ENCODE results near the gene PARVG. TPM values are rescaled to one million over a fixed set of nuclear protein-coding genes. Genes with fewer than 3 reads are reported as not detected.

The PARVG gene
- total and polyA plus RNA-seq, 10 of the 15 experiments (the other 5 are each of a cell fraction or from before 2014, with no cell fraction given): 6.3 to 123 (median 71.9) TPM

GRCh38 chr22:44200855-44201550 lies 20.3 kb downstream of the PARVG start:
- RAD21 ChIA-PET (ENCODE audit: unreplicated experiment): no interaction called here
- H3K9me3 ChIP-seq (replicated peaks; ENCODE audit: control insufficient read depth, insufficient read depth, low read length): no peaks in the 10 kb centered on the region
- no peaks in the 10 kb centered on the region for H4K20me1 ChIP-seq (ENCODE audit: control insufficient read depth, insufficient read depth)
- TF ChIP-seq SIN3A (IDR thresholded peaks at IDR 0.05; ENCODE audit: low read depth, low read length) (no peak), CREB1 (IDR thresholded peaks at IDR 0.05; ENCODE audit: low read depth) (no peak), HSF1 (IDR thresholded peaks at IDR 0.05; ENCODE audit: low read depth, low read length) (no peak), BRCA1 (IDR thresholded peaks at IDR 0.05; ENCODE audit: low read depth, low read length) (no peak), JUNB (IDR thresholded peaks at IDR 0.05) (no peak), MLLT1 (IDR thresholded peaks at IDR 0.05) (no peak), GATAD2B (conservative IDR thresholded peaks at IDR 0.05; ENCODE audit: low read depth) (no peak), CEBPB (IDR thresholded peaks at IDR 0.05; ENCODE audit: borderline replicate concordance in 1 of 2, low read depth in 2 of 2, low read length in 2 of 2) (no peak), CUX1 (IDR thresholded peaks at IDR 0.05; ENCODE audit: insufficient replicate concordance, low read depth, low read length) (no peak), PBX3 (IDR thresholded peaks at IDR 0.05; ENCODE audit: insufficient replicate concordance, low read depth, low read length) (no peak)

More at GRCh38 chr22:44200855-44201550, 20.3 kb downstream of the PARVG start:
- FAIRE-seq (no peak), DNase-seq (ENCODE audit: low read depth, low spot score) (no peak), ATAC-seq (no peak)
- no peaks in the 10 kb centered on the region for H3K27me3 ChIP-seq (replicated peaks in 1 of 2; ENCODE audit: control insufficient read depth in 2 of 2, insufficient read depth in 2 of 2, low read length in 1 of 2)
- H3K27ac ChIP-seq (ENCODE audit: control insufficient read depth, insufficient read depth): no peak overlapping the region
- CTCF ChIA-PET: no interaction called here
- WGBS (ENCODE audit: insufficient coverage, insufficient replicate concordance, low lambda C conversion rate, missing lambda C conversion rate): 74% methylated on average over 17 of the region's 17 CpGs
- SMC1A ChIA-PET (ENCODE audit: uncharacterized antibody, unreplicated experiment): no interaction called here
- no peak overlapping the region for H2AFZ ChIP-seq (ENCODE audit: control insufficient read depth, low read depth, low read length)
- POLR2A ChIA-PET: no interaction called here
- 0 out of 4 replicates have a peak, but pooled peaks cover 0 to 2% of the 10 kb centered on the region in 2 experiments for H3K36me3 ChIP-seq (ENCODE audit: control insufficient read depth in 2 of 2, insufficient read depth in 2 of 2, low read length in 1 of 2)
- H3K4me1 ChIP-seq (ENCODE audit: control insufficient read depth, insufficient read depth, low read length): peaks cover 9% of the 10 kb centered on the region
- BruUV-seq (replicated peaks): no TSS peak
- in situ Hi-C loops (cut with MboI): no loop called here
- H3K9ac ChIP-seq (ENCODE audit: control insufficient read depth, insufficient read depth, low read length): no peak overlapping the region
- no peak overlapping the region for H3K4me2 ChIP-seq (ENCODE audit: control insufficient read depth, insufficient read depth)
- H3K4me3 ChIP-seq: no peak overlapping the region
- no peaks in the 10 kb centered on the region for H3K79me2 ChIP-seq (ENCODE audit: control insufficient read depth, insufficient read depth, low read length)
- intact Hi-C loops (cut with micrococcal nuclease; ENCODE audit: unreplicated experiment): no loop called here

All from GM12878 (cell line).